ENCODE measurements around the gene PPP1CA. TPM values are rescaled to one million over a fixed set of nuclear protein-coding genes. Genes with fewer than 3 reads are reported as not detected.

The PPP1CA gene
- polyA plus RNA-seq, 2 of the 4 experiments (the other 2 are of a cell fraction): 174 to 208 TPM

DNA sequence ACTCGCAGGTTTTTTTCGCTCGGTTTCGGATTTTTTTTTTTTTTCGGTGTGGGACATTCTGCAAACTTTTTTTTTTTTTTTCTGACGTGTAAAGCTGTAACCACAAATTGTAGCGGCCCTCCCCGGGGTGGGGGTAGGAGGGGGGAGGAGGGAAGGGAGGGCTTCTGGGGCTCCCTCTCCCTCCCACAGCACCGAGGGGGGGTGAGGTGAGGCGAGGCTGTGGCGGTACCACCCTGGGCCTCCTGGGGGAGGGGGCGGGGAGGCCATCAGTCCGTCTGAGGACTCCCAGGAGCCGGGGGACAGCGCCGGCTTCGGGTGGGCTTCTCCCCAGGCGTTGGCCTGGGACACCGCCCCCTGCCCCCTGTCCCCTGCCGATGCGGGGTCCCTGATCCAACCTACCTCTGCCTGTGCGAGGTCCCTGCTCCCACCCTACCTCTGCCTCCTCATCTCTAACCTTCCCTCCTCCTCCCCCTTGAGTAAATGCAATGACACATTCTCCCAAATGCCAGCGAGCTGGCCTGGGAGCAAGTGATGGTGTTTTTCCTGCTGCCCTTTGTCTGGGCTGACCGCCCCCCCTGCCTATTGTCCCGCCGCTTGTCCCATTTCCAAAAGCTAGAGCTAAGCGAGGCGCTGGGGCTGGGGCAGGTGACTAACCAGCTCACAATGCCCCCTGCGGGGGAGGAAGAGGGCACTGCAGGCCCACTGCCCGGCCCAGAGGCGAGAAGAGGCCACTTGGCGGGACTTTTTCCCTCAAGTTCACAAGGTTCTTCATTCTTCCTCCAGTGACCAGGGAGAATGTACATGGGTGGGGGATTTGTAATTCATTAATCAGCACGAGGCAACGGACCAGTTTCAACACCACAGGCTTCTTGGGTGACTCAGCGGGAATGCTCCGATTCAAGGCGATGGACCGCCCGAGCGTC, 27.7 kb downstream of the PPP1CA start:
- H3K4me1 ChIP-seq: peaks cover 73% of the 10 kb centered on the region
- peak; percentile 41 to 71 for ATAC-seq
- TF ChIP-seq, protein P1, sequence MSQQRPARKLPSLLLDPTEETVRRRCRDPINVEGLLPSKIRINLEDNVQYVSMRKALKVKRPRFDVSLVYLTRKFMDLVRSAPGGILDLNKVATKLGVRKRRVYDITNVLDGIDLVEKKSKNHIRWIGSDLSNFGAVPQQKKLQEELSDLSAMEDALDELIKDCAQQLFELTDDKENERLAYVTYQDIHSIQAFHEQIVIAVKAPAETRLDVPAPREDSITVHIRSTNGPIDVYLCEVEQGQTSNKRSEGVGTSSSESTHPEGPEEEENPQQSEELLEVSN (IDR thresholded peaks at IDR 0.05; ENCODE audit: borderline replicate concordance, low read depth): peak; percentile 83
- TF ChIP-seq JUNB (IDR thresholded peaks at IDR 0.05): peak; percentile 90
- TF ChIP-seq TFCP2L1 (CRISPR knock-in tag; IDR thresholded peaks at IDR 0.05): peak; percentile 98
- no peak for TF ChIP-seq CHD2 (IDR thresholded peaks at IDR 0.05; ENCODE audit: low read length, partially characterized antibody)
- peak; percentile 96 for TF ChIP-seq HOXA7 (CRISPR knock-in tag; IDR thresholded peaks at IDR 0.05)
- peak; percentile 92 to 96 for TF ChIP-seq JUN (IDR thresholded peaks at IDR 0.05)
- TF ChIP-seq, protein P2, sequence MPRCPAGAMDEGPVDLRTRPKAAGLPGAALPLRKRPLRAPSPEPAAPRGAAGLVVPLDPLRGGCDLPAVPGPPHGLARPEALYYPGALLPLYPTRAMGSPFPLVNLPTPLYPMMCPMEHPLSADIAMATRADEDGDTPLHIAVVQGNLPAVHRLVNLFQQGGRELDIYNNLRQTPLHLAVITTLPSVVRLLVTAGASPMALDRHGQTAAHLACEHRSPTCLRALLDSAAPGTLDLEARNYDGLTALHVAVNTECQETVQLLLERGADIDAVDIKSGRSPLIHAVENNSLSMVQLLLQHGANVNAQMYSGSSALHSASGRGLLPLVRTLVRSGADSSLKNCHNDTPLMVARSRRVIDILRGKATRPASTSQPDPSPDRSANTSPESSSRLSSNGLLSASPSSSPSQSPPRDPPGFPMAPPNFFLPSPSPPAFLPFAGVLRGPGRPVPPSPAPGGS (IDR thresholded peaks at IDR 0.05): peak; percentile 73
- TF ChIP-seq SMC3 (IDR thresholded peaks at IDR 0.05): peak; percentile 66
- TF ChIP-seq RCOR1 (IDR thresholded peaks at IDR 0.05; ENCODE audit: low read depth, low read length): no peak
- peak; percentile 42; the same call in 1 of the 2 replicates for TF ChIP-seq PHF8 (IDR thresholded peaks at IDR 0.05; ENCODE audit: borderline replicate concordance, low read depth)
- TF ChIP-seq CHD4 (IDR thresholded peaks at IDR 0.05; ENCODE audit: borderline replicate concordance): no peak
- TF ChIP-seq FOXS1 (CRISPR knock-in tag; IDR thresholded peaks at IDR 0.05): 0 out of 2 replicates have a peak, but pooled peaks have one; percentile 57
- peak; percentile 99 for TF ChIP-seq MAZ (IDR thresholded peaks at IDR 0.05; ENCODE audit: borderline replicate concordance, low read depth, low read length)
- TF ChIP-seq BHLHE40 (IDR thresholded peaks at IDR 0.05; ENCODE audit: low read depth, low read length): peak; percentile 79
- no peak for TF ChIP-seq HDAC2 (IDR thresholded peaks at IDR 0.05)
- no peak for TF ChIP-seq SREBF2 (IDR thresholded peaks at IDR 0.05)
- no peak for TF ChIP-seq KDM5A (IDR thresholded peaks at IDR 0.05)
- no peak for TF ChIP-seq HOXB13 (CRISPR knock-in tag; IDR thresholded peaks at IDR 0.05; ENCODE audit: low read depth)
- TF ChIP-seq, protein P3, sequence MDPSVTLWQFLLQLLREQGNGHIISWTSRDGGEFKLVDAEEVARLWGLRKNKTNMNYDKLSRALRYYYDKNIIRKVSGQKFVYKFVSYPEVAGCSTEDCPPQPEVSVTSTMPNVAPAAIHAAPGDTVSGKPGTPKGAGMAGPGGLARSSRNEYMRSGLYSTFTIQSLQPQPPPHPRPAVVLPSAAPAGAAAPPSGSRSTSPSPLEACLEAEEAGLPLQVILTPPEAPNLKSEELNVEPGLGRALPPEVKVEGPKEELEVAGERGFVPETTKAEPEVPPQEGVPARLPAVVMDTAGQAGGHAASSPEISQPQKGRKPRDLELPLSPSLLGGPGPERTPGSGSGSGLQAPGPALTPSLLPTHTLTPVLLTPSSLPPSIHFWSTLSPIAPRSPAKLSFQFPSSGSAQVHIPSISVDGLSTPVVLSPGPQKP (IDR thresholded peaks at IDR 0.05; ENCODE audit: low read depth, low read length): no peak
- TF ChIP-seq, protein P4, sequence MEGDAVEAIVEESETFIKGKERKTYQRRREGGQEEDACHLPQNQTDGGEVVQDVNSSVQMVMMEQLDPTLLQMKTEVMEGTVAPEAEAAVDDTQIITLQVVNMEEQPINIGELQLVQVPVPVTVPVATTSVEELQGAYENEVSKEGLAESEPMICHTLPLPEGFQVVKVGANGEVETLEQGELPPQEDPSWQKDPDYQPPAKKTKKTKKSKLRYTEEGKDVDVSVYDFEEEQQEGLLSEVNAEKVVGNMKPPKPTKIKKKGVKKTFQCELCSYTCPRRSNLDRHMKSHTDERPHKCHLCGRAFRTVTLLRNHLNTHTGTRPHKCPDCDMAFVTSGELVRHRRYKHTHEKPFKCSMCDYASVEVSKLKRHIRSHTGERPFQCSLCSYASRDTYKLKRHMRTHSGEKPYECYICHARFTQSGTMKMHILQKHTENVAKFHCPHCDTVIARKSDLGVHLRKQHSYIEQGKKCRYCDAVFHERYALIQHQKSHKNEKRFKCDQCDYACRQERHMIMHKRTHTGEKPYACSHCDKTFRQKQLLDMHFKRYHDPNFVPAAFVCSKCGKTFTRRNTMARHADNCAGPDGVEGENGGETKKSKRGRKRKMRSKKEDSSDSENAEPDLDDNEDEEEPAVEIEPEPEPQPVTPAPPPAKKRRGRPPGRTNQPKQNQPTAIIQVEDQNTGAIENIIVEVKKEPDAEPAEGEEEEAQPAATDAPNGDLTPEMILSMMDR (IDR thresholded peaks at IDR 0.05): peak; percentile 29
- TF ChIP-seq MAFK (IDR thresholded peaks at IDR 0.05; ENCODE audit: partially characterized antibody): peak; percentile 99
- TF ChIP-seq EHMT2 (IDR thresholded peaks at IDR 0.05; ENCODE audit: low read depth): no peak
- TF ChIP-seq, protein P5, sequence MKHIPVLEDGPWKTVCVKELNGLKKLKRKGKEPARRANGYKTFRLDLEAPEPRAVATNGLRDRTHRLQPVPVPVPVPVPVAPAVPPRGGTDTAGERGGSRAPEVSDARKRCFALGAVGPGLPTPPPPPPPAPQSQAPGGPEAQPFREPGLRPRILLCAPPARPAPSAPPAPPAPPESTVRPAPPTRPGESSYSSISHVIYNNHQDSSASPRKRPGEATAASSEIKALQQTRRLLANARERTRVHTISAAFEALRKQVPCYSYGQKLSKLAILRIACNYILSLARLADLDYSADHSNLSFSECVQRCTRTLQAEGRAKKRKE (CRISPR knock-in tag; IDR thresholded peaks at IDR 0.05; ENCODE audit: low read depth): peak; percentile 16; the same call in 1 of the 2 replicates
- 0 out of 2 replicates have a peak, but pooled peaks have one; percentile 63 for TF ChIP-seq EHF (CRISPR knock-in tag; IDR thresholded peaks at IDR 0.05)
- peak; percentile 36 for TF ChIP-seq POLR2A (IDR thresholded peaks at IDR 0.05; ENCODE audit: low read length)
- TF ChIP-seq TP53 (CRISPR knock-in tag; IDR thresholded peaks at IDR 0.05): peak; percentile 93
- peak; percentile 86 for TF ChIP-seq GATA3 (IDR thresholded peaks at IDR 0.05; ENCODE audit: borderline replicate concordance)
- TF ChIP-seq CBX8 (IDR thresholded peaks at IDR 0.05): no peak
- TF ChIP-seq, protein P6, sequence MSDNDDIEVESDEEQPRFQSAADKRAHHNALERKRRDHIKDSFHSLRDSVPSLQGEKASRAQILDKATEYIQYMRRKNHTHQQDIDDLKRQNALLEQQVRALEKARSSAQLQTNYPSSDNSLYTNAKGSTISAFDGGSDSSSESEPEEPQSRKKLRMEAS (IDR thresholded peaks at IDR 0.05): peak; percentile 91
- TF ChIP-seq ZFP36 (IDR thresholded peaks at IDR 0.05; ENCODE audit: borderline replicate concordance, partially characterized antibody): no peak
- TF ChIP-seq FOSB (CRISPR knock-in tag; IDR thresholded peaks at IDR 0.05): peak; percentile 96
- no peak for TF ChIP-seq POLR2AphosphoS2 (conservative IDR thresholded peaks at IDR 0.05; ENCODE audit: low read length)
- peak; percentile 89 for TF ChIP-seq NFE2L2 (conservative IDR thresholded peaks at IDR 0.05; ENCODE audit: low read length)
- peak; percentile 76 to 96 for TF ChIP-seq CEBPB (IDR thresholded peaks at IDR 0.05)
- peak; percentile 41 to 58 for TF ChIP-seq RAD21 (conservative IDR thresholded peaks at IDR 0.05 in 1 of 2, IDR thresholded peaks at IDR 0.05 in 1 of 2)
- TF ChIP-seq FOSL2 (IDR thresholded peaks at IDR 0.05): peak; percentile 75
- TF ChIP-seq FOSL2 (CRISPR knock-in tag; IDR thresholded peaks at IDR 0.05): peak; percentile 96

More for the DNA sequence above, 27.7 kb downstream of the PPP1CA start:
- WGBS (ENCODE audit: missing lambda C conversion rate): 1% methylated on average over 29 of the region's 40 CpGs
- ChIA-PET POLR2A (interaction anchor here (0.6 to 9.3 kb wide), 14 partner anchors 8 to 636 kb away, joined by 3 to 172 read pairs (median 6); partner anchors contain the start of genes AIP, ALDH3B1, KDM2A and POLD4), CTCF (interaction anchor here (1.5 to 46.2 kb wide), 3 partner anchors 16 to 28 kb away, joined by 9 to 1913 read pairs (median 626); partner anchors contain the start of genes POLD4, PPP1CA, RAD9A and TBC1D10C)
- Histone ChIP-seq H3K4me2 (peak overlapping the region; percentile 95), H3K27ac (peak overlapping the region; percentile 95 to 100), H3K9me3 (no peaks in the 10 kb centered on the region), H3K4me3 (peak overlapping the region; percentile 68)
- DNase-seq (ENCODE audit: low read depth in 1 of 2, low spot score in 1 of 2): peak; percentile 96 to 100
- peak; percentile 97 for FAIRE-seq
